Activated T-cell treated with anti-CD3 and anti-CD28 coated beads, Interleukin-2, amount 50 U/mL, for 72 hours (primary cell): ENCODE results near the gene DOCK1. TPM values are rescaled to one million over a fixed set of nuclear protein-coding genes. Genes with fewer than 3 reads are reported as not detected.

ENCODE experiments used
- ATAC-seq, 2 donors: fragments of 150-1000 bp; cut with Tn5 transposase; replicated peaks in 1 of 2; 2 replicates each; pipeline ENCODE4 v1.10.0; 2021; ENCODE audit warnings: moderate library complexity in 2 of 2, mild to moderate bottlenecking in 1 of 2
- DNase-seq, 2 donors: peaks; one replicate each; pipeline ENCODE4 v3.0.0; 2021 to 2022; ENCODE audit warnings: mixed read lengths in 1 of 2
- H3K27ac Mint-ChIP-seq: one replicate; pipeline ENCODE4 v1.8.0; 2022; ENCODE audit warnings: mild to moderate bottlenecking, moderate library complexity, mixed read lengths
- H3K27me3 Mint-ChIP-seq: one replicate; pipeline ENCODE4 v1.8.0; 2022; ENCODE audit warnings: low read depth, mixed read lengths
- H3K36me3 Mint-ChIP-seq, 2 donors: one replicate each; pipeline ENCODE4 v1.8.0; 2022; ENCODE audit warnings: mixed read lengths in 2 of 2, mild to moderate bottlenecking in 1 of 2; ENCODE audit not compliant: insufficient read depth in 2 of 2
- H3K4me1 Mint-ChIP-seq: one replicate; pipeline ENCODE4 v1.8.0; 2022; ENCODE audit warnings: low read depth, mixed read lengths
- H3K4me3 Mint-ChIP-seq, 2 donors: one replicate each; pipeline ENCODE4 v1.8.0; 2022; ENCODE audit warnings: mild to moderate bottlenecking in 2 of 2, mixed read lengths in 2 of 2, moderate library complexity in 2 of 2
- H3K9me3 Mint-ChIP-seq, 2 donors: one replicate each; pipeline ENCODE4 v1.8.0; 2022; ENCODE audit warnings: mixed read lengths in 2 of 2
- total RNA-seq, 2 donors: library from RNA; stranded (reverse); gene quantifications; one replicate each; pipeline ENCODE4 v1.2.3, GENCODE V29; 2022

Gene DOCK1
- total RNA-seq, 2 donors from 2014 or later: 0.35 to 0.53 TPM

GRCh38 chr10:127127822-127128221 lies 222.6 kb downstream of the DOCK1 start:
- H3K4me3 Mint-ChIP-seq: no peak overlapping the region
- no peaks in the 10 kb centered on the region for H3K4me1 Mint-ChIP-seq
- H3K27me3 Mint-ChIP-seq: no peaks in the 10 kb centered on the region
- no peak overlapping the region for H3K27ac Mint-ChIP-seq
- no peaks in the 10 kb centered on the region for H3K36me3 Mint-ChIP-seq
- DNase-seq: no peak
- peaks cover 1 to 3% of the 10 kb centered on the region in 2 donors for H3K9me3 Mint-ChIP-seq
- ATAC-seq: no peak

- Mint-ChIP-seq H3K9me3 (peaks cover 1 to 3% of the 10 kb centered on the region in 2 donors), H3K27me3 (no peaks in the 10 kb centered on the region)
- DNase-seq: no peak
These were observed 223.9 kb downstream of the DOCK1 start for GRCh38 chr10:127129104-127129503.

GRCh38 chr10:127132451-127132850 lies 227.2 kb downstream of the DOCK1 start:
- no peaks in the 10 kb centered on the region for H3K27me3 Mint-ChIP-seq
- peaks cover 1 to 3% of the 10 kb centered on the region in 2 donors for H3K9me3 Mint-ChIP-seq
- H3K4me1 Mint-ChIP-seq: no peaks in the 10 kb centered on the region
- H3K27ac Mint-ChIP-seq: no peak overlapping the region
- no peak for ATAC-seq
- no peak overlapping the region for H3K4me3 Mint-ChIP-seq
- no peak for DNase-seq
- H3K36me3 Mint-ChIP-seq: no peaks in the 10 kb centered on the region

More at GRCh38 chr10:127129104-127129503, 223.9 kb downstream of the DOCK1 start:
- H3K36me3 Mint-ChIP-seq: no peaks in the 10 kb centered on the region
- no peak for ATAC-seq
- H3K27ac Mint-ChIP-seq: no peak overlapping the region
- H3K4me1 Mint-ChIP-seq: no peaks in the 10 kb centered on the region
- H3K4me3 Mint-ChIP-seq: no peak overlapping the region

- Mint-ChIP-seq H3K27ac (no peak overlapping the region), H3K4me3 (no peak overlapping the region), H3K9me3 (peaks cover 1 to 3% of the 10 kb centered on the region in 2 donors), H3K36me3 (no peaks in the 10 kb centered on the region), H3K4me1 (no peaks in the 10 kb centered on the region), H3K27me3 (no peaks in the 10 kb centered on the region)
- DNase-seq: no peak
- ATAC-seq: no peak
These were observed 228.0 kb downstream of the DOCK1 start for GRCh38 chr10:127133225-127133624.

GRCh38 chr10:127133672-127134500 lies 228.7 kb downstream of the DOCK1 start:
- no peak for ATAC-seq

GRCh38 chr10:127135844-127136577 lies 230.8 kb downstream of the DOCK1 start:
- H3K4me3 Mint-ChIP-seq: no peak overlapping the region
- no peaks in the 10 kb centered on the region for H3K9me3 Mint-ChIP-seq
- H3K27ac Mint-ChIP-seq: no peak overlapping the region
- no peaks in the 10 kb centered on the region for H3K27me3 Mint-ChIP-seq
- ATAC-seq (no peak), DNase-seq (no peak)
- H3K36me3 Mint-ChIP-seq: no peaks in the 10 kb centered on the region
- H3K4me1 Mint-ChIP-seq: no peaks in the 10 kb centered on the region

More at GRCh38 chr10:127133672-127134500, 228.7 kb downstream of the DOCK1 start:
- no peaks in the 10 kb centered on the region for H3K9me3 Mint-ChIP-seq
- no peaks in the 10 kb centered on the region for H3K4me1 Mint-ChIP-seq
- no peaks in the 10 kb centered on the region for H3K36me3 Mint-ChIP-seq
- no peaks in the 10 kb centered on the region for H3K27me3 Mint-ChIP-seq
- H3K27ac Mint-ChIP-seq: no peak overlapping the region
- DNase-seq: no peak
- H3K4me3 Mint-ChIP-seq: no peak overlapping the region

GRCh38 chr10:127137391-127137790 lies 232.2 kb downstream of the DOCK1 start:
- ATAC-seq: no peak
- Mint-ChIP-seq H3K9me3 (no peaks in the 10 kb centered on the region), H3K27ac (no peak overlapping the region), H3K27me3 (no peaks in the 10 kb centered on the region), H3K4me1 (no peaks in the 10 kb centered on the region), H3K4me3 (no peak overlapping the region), H3K36me3 (no peaks in the 10 kb centered on the region)
- no peak for DNase-seq

GRCh38 chr10:127142136-127142535 lies 236.9 kb downstream of the DOCK1 start:
- Mint-ChIP-seq H3K4me3 (no peak overlapping the region), H3K4me1 (no peaks in the 10 kb centered on the region), H3K36me3 (no peaks in the 10 kb centered on the region), H3K27ac (no peak overlapping the region), H3K27me3 (peaks cover 7% of the 10 kb centered on the region), H3K9me3 (no peaks in the 10 kb centered on the region)
- DNase-seq: no peak
- no peak for ATAC-seq

GRCh38 chr10:127142856-127143255 lies 237.6 kb downstream of the DOCK1 start:
- Mint-ChIP-seq H3K4me3 (no peak overlapping the region), H3K27ac (no peak overlapping the region), H3K9me3 (no peaks in the 10 kb centered on the region), H3K27me3 (peaks cover 7% of the 10 kb centered on the region), H3K36me3 (no peaks in the 10 kb centered on the region), H3K4me1 (no peaks in the 10 kb centered on the region)
- ATAC-seq: no peak
- DNase-seq: no peak

- Mint-ChIP-seq H3K27ac (no peak overlapping the region), H3K4me3 (no peak overlapping the region), H3K27me3 (peaks cover 7% of the 10 kb centered on the region), H3K4me1 (no peaks in the 10 kb centered on the region), H3K9me3 (no peaks in the 10 kb centered on the region), H3K36me3 (no peaks in the 10 kb centered on the region)
- ATAC-seq: no peak
- no peak for DNase-seq
These were observed 239.9 kb downstream of the DOCK1 start for GRCh38 chr10:127145173-127145572.

- no peaks in the 10 kb centered on the region for H3K4me1 Mint-ChIP-seq
- no peaks in the 10 kb centered on the region for H3K9me3 Mint-ChIP-seq
- no peaks in the 10 kb centered on the region for H3K36me3 Mint-ChIP-seq
- H3K4me3 Mint-ChIP-seq: no peak overlapping the region
- no peak for ATAC-seq
- no peak for DNase-seq
- H3K27me3 Mint-ChIP-seq: peaks cover 7% of the 10 kb centered on the region
- no peak overlapping the region for H3K27ac Mint-ChIP-seq
These were observed 241.4 kb downstream of the DOCK1 start for GRCh38 chr10:127146661-127147060.

GRCh38 chr10:127148066-127148932 lies 243.1 kb downstream of the DOCK1 start:
- H3K27ac Mint-ChIP-seq: no peak overlapping the region
- peak in 1 of 2 donors; percentile 52 for ATAC-seq
- no peaks in the 10 kb centered on the region for H3K4me1 Mint-ChIP-seq
- H3K36me3 Mint-ChIP-seq: no peaks in the 10 kb centered on the region
- peak overlapping the region in 1 of 2 donors; percentile 38 for H3K4me3 Mint-ChIP-seq
- DNase-seq: no peak
- H3K9me3 Mint-ChIP-seq: no peaks in the 10 kb centered on the region
- H3K27me3 Mint-ChIP-seq: peaks cover 7% of the 10 kb centered on the region

- no peaks in the 10 kb centered on the region for H3K36me3 Mint-ChIP-seq
- no peaks in the 10 kb centered on the region for H3K4me1 Mint-ChIP-seq
- H3K27me3 Mint-ChIP-seq: peaks cover 4% of the 10 kb centered on the region
- DNase-seq (peak; percentile 2), ATAC-seq (peak; percentile 72 to 87)
- no peak overlapping the region for H3K4me3 Mint-ChIP-seq
- no peaks in the 10 kb centered on the region for H3K9me3 Mint-ChIP-seq
- no peak overlapping the region for H3K27ac Mint-ChIP-seq
These were observed 243.6 kb downstream of the DOCK1 start for GRCh38 chr10:127148933-127149220.
